DND-41 (cell line): ENCODE data around the gene HOTAIR.

Experiments used
- ATAC-seq: fragments of 200-7000 bp; cut with Tn5 transposase; 3 replicates; pipeline ENCODE4 v1.9.1; 2021; ENCODE audit warnings: low read depth; ENCODE audit not compliant: insufficient read depth
- DNase-seq: peaks from one replicate; pipeline ENCODE4 v3.0.0-alpha.2; 2020
- H2AFZ ChIP-seq: 2 replicates; pipeline ENCODE4 v1.6.0; 2012; ENCODE audit warnings: low read depth, low read length
- H3K27ac ChIP-seq: 2 replicates; pipeline ENCODE4 v1.5.1; 2012; ENCODE audit warnings: low read length, inconsistent platforms
- H3K27me3 ChIP-seq: fragments of 200-600 bp; sonication (generic); 2 replicates; pipeline ENCODE4 v1.6.0; 2012; ENCODE audit warnings: low read length, mild to moderate bottlenecking, inconsistent platforms; ENCODE audit not compliant: insufficient read depth, poor library complexity
- H3K36me3 ChIP-seq: 2 replicates; pipeline ENCODE4 v1.5.1; 2012; ENCODE audit warnings: low read length, inconsistent platforms; ENCODE audit not compliant: insufficient read depth
- H3K4me1 ChIP-seq: 2 replicates; pipeline ENCODE4 v1.5.1; 2012; ENCODE audit warnings: mild to moderate bottlenecking, low read length; ENCODE audit not compliant: insufficient read depth
- H3K4me2 ChIP-seq: 2 replicates; pipeline ENCODE4 v1.6.0; 2012; ENCODE audit warnings: mild to moderate bottlenecking, moderate library complexity, low read length, inconsistent platforms; ENCODE audit not compliant: insufficient read depth
- H3K4me3 ChIP-seq, 2 experiments: fragments of 200-600 bp in 1 of 2; shearing (Covaris generic) in 1 of 2; 2 replicates each; pipeline ENCODE4 v1.5.1; 2012 to 2016; ENCODE audit warnings: inconsistent platforms in 2 of 2, low read length in 2 of 2, mild to moderate bottlenecking in 2 of 2, low read depth in 1 of 2, moderate library complexity in 1 of 2
- H3K79me2 ChIP-seq: 2 replicates; pipeline ENCODE4 v1.6.0; 2012; ENCODE audit warnings: low read length, inconsistent platforms; ENCODE audit not compliant: insufficient read depth
- H3K9ac ChIP-seq: 2 replicates; pipeline ENCODE4 v1.6.0; 2012; ENCODE audit warnings: low read depth, mild to moderate bottlenecking, inconsistent platforms, low read length, moderate library complexity
- H3K9me3 ChIP-seq: 2 replicates; pipeline ENCODE4 v1.5.1; 2012; ENCODE audit warnings: low read length, moderate library complexity, mild to moderate bottlenecking, inconsistent platforms; ENCODE audit not compliant: insufficient read depth, severe bottlenecking
- H4K20me1 ChIP-seq: 2 replicates; pipeline ENCODE4 v1.6.0; 2012; ENCODE audit warnings: low read length; ENCODE audit not compliant: insufficient read depth
- EZH2 ChIP-seq: IDR thresholded peaks from 3 replicates; pipeline ENCODE4 v1.6.1; 2012; ENCODE audit warnings: borderline replicate concordance, low read depth, mild to moderate bottlenecking, moderate library complexity, low read length, inconsistent platforms; ENCODE audit not compliant: severe bottlenecking
- TF ChIP-seq, protein P1 (sequence below): IDR thresholded peaks from 2 replicates; pipeline ENCODE4 v1.5.1; 2012; ENCODE audit warnings: borderline replicate concordance, low read length, moderate library complexity, mild to moderate bottlenecking; ENCODE audit not compliant: poor library complexity, severe bottlenecking; ENCODE audit errors: extremely low read depth

The HOTAIR gene

DNA sequence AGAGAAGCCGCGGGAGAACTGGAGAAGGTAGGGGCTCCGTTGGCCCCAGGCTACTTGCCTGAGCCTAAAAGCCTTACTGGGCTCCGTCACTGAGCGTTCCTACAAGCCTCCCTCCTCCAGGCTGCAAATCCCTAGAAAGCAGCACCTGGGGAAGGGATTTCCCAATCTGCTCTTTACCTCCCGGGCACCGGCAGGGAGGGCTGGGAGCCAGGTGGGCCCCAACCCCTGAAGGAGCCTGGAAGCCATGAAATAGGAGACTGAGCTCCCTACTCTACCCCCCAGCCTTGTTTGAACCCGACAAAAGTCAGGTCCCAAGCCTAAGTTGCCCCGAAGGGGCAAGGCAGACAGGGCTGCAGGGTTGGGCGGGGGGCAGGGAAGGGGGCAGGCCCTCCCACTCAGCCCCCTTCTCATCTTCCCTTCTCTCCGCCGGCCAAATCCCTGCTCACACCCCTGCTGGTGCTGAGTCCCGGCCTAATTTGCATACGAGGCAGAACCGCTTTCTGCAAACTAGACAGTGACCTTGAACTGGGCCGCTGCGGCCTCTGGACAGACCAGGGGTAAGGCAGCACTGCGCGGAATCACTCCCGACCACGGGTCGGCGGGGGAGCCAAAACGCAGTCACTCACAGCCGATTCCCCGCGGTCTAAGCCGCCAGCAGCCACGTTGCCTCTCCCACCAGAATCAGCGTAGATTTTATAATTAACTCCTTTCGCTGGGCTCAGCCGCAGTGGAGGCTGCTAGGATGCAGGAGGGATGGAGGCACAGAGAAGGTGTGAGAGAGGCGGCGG lies 23.8 kb downstream of the HOTAIR start:
- H3K4me3 ChIP-seq: no peak overlapping the region
- H2AFZ ChIP-seq: no peak overlapping the region
- H3K27ac ChIP-seq: no peak overlapping the region
- peaks cover 69% of the 10 kb centered on the region for H3K27me3 ChIP-seq
- H3K9ac ChIP-seq: no peak overlapping the region
- H3K36me3 ChIP-seq: no peaks in the 10 kb centered on the region
- H3K79me2 ChIP-seq: no peaks in the 10 kb centered on the region
- H3K9me3 ChIP-seq: no peaks in the 10 kb centered on the region
- H4K20me1 ChIP-seq: no peaks in the 10 kb centered on the region
- H3K4me1 ChIP-seq: no peaks in the 10 kb centered on the region
- DNase-seq (no peak), ATAC-seq (no peak)
- no peak overlapping the region for H3K4me2 ChIP-seq
- no peak for TF ChIP-seq EZH2
- TF ChIP-seq, protein P1, sequence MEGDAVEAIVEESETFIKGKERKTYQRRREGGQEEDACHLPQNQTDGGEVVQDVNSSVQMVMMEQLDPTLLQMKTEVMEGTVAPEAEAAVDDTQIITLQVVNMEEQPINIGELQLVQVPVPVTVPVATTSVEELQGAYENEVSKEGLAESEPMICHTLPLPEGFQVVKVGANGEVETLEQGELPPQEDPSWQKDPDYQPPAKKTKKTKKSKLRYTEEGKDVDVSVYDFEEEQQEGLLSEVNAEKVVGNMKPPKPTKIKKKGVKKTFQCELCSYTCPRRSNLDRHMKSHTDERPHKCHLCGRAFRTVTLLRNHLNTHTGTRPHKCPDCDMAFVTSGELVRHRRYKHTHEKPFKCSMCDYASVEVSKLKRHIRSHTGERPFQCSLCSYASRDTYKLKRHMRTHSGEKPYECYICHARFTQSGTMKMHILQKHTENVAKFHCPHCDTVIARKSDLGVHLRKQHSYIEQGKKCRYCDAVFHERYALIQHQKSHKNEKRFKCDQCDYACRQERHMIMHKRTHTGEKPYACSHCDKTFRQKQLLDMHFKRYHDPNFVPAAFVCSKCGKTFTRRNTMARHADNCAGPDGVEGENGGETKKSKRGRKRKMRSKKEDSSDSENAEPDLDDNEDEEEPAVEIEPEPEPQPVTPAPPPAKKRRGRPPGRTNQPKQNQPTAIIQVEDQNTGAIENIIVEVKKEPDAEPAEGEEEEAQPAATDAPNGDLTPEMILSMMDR: no peak

DNA sequence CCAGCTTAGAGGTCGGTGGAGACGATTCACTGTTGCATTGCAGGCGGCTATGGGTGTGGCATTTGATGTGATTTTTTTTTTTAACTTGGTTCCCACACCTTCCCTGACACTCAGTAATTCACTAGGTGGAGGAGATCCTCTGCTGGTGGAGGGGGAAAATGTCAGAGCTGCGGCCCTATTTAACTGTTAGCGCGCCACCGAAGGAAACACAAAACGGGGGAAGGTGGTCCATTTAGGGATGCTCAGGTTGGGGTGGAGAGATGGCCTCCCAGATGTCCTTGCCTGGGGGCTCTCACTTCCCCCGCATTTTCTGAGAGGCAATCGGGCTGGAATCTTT lies 24.3 kb downstream of the HOTAIR start:
- Histone ChIP-seq H3K4me2 (no peak overlapping the region), H3K4me1 (no peaks in the 10 kb centered on the region), H3K27me3 (peaks cover 70% of the 10 kb centered on the region), H3K27ac (no peak overlapping the region), H4K20me1 (no peaks in the 10 kb centered on the region), H3K9ac (no peak overlapping the region), H2AFZ (no peak overlapping the region), H3K9me3 (no peaks in the 10 kb centered on the region), H3K4me3 (no peak overlapping the region), H3K36me3 (no peaks in the 10 kb centered on the region), H3K79me2 (no peaks in the 10 kb centered on the region)
- TF ChIP-seq, protein P1: no peak
- no peak for TF ChIP-seq EZH2
- ATAC-seq: no peak
- DNase-seq: no peak

GRCh38 chr12:53949631-53950436 lies 24.9 kb downstream of the HOTAIR start:
- no peak overlapping the region for H3K27ac ChIP-seq
- H3K36me3 ChIP-seq: no peaks in the 10 kb centered on the region
- H3K27me3 ChIP-seq: peaks cover 75% of the 10 kb centered on the region
- ATAC-seq (no peak), DNase-seq (no peak)
- H3K9ac ChIP-seq: no peak overlapping the region
- no peaks in the 10 kb centered on the region for H4K20me1 ChIP-seq
- no peaks in the 10 kb centered on the region for H3K79me2 ChIP-seq
- TF ChIP-seq EZH2: no peak
- TF ChIP-seq, protein P1: no peak
- H3K4me2 ChIP-seq: no peak overlapping the region
- H3K4me3 ChIP-seq: no peak overlapping the region
- no peaks in the 10 kb centered on the region for H3K4me1 ChIP-seq
- H2AFZ ChIP-seq: no peak overlapping the region
- H3K9me3 ChIP-seq: no peaks in the 10 kb centered on the region
